GM12878 (cell line): ENCODE results near the gene RPS26.

Source experiments
- BHLHE40 ChIP-seq, 2 experiments: fragments of 450-650 bp in 1 of 2; IDR thresholded peaks; 2 replicates each; pipeline ENCODE4 v1.6.1; 2011 to 2017; ENCODE audit warnings: low read depth in 2 of 2, borderline replicate concordance in 1 of 2, improper control_type of control experiment in 1 of 2, low read length in 1 of 2, mild to moderate bottlenecking in 1 of 2
- POLR2A ChIP-seq: IDR thresholded peaks from 2 replicates; pipeline ENCODE4 v1.6.1; 2011; ENCODE audit warnings: low read depth, mild to moderate bottlenecking, low read length
- POLR2AphosphoS5 ChIP-seq: IDR thresholded peaks from 2 replicates; pipeline ENCODE4 v1.6.1; 2011; ENCODE audit warnings: mild to moderate bottlenecking, low read length, inconsistent platforms
- RAD21 ChIP-seq: IDR thresholded peaks from 2 replicates; pipeline ENCODE4 v1.6.1; 2011; ENCODE audit warnings: mild to moderate bottlenecking, low read depth, low read length, moderate library complexity; ENCODE audit not compliant: insufficient read depth

DNA sequence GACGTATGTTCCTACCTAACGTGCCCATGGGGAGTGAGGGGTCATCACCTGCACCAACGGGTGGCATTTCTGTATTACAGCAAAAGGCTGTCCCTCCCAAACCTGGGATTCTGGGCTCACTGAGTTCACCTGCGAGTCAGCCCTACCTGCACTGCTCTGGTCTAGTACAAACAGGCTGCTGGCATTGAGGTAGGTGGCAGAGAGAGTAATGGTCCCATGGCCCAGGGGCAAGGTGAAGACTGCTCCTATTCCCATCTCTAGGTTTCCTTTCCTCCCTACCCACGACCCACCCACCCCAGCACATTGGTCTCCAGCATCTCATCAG, 44.2 kb upstream of the RPS26 start:
- TF ChIP-seq RAD21 (no peak), BHLHE40 (IDR thresholded peaks at IDR 0.05; ENCODE audit: borderline replicate concordance in 1 of 2, low read depth in 2 of 2, low read length in 1 of 2) (no peak), POLR2AphosphoS5 (no peak), POLR2A (no peak)
